GM12873 (cell line): Measurements from ENCODE around the gene TTC39C.

Experiments
- TF ChIP-seq, protein P1 (sequence below): IDR thresholded peaks from 2 replicates; pipeline ENCODE4 v1.5.1; 2012; ENCODE audit warnings: low read depth, mild to moderate bottlenecking, moderate library complexity, low read length, control low read depth; ENCODE audit not compliant: insufficient read depth; ENCODE audit errors: missing control alignments

TTC39C gene

DNA sequence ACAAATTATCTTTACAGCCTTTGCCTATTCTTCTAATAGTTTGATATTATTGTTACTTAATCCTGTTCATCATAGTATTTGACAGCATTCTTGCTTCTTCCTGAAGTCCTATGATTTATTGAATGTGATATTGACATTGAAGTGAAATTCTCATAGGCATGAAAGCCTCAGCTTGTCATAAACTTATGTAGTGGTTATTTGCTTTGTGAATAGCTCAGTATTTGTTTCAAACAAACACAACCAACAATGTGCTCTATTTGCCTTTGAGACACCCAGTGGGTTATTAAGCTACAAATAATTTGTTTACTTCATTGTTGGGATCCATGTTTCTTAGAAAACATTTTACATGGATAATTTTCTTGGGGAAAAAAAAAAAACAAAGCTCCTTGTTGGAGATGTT lies 57.2 kb downstream of the TTC39C start:
- TF ChIP-seq, protein P1, sequence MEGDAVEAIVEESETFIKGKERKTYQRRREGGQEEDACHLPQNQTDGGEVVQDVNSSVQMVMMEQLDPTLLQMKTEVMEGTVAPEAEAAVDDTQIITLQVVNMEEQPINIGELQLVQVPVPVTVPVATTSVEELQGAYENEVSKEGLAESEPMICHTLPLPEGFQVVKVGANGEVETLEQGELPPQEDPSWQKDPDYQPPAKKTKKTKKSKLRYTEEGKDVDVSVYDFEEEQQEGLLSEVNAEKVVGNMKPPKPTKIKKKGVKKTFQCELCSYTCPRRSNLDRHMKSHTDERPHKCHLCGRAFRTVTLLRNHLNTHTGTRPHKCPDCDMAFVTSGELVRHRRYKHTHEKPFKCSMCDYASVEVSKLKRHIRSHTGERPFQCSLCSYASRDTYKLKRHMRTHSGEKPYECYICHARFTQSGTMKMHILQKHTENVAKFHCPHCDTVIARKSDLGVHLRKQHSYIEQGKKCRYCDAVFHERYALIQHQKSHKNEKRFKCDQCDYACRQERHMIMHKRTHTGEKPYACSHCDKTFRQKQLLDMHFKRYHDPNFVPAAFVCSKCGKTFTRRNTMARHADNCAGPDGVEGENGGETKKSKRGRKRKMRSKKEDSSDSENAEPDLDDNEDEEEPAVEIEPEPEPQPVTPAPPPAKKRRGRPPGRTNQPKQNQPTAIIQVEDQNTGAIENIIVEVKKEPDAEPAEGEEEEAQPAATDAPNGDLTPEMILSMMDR: no peak

DNA sequence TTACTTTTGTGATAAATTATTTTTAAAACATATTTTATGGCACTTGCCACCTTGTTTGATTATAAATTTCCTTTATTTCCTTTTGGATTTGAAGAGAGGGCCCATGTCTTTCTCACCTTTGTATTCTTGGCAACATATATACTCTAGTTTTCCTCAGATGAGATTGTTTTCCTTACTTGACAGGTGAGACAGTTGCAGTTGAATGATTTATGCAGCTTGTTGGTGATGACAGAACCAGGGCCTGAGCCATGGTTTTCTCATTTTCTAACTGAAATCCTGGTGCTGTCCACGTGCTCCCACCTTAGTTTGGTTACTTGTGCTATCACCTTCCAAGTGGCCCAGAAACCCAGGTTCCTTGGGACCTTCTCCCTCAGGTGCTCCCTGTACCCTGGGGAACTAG lies 58.2 kb downstream of the TTC39C start:
- TF ChIP-seq, protein P1: no peak

DNA sequence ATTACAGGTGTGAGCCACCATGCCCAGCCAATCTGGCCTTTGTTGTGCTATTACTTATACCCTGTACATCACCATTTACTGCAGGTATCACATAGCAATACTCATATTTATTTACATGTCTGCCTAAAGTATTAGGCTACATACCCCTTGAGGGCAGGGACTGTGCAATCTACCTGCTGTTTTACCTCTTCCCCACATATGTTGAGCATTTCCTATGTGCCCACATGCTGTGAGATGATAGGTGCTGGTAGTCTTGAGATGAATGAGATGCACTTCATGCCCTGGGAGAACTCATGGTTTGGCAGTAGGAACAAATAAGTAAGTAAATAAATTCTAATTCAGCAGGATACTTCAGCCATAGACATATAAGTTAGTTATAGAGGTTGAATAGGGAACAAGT lies 59.2 kb downstream of the TTC39C start:
- TF ChIP-seq, protein P1: no peak

DNA sequence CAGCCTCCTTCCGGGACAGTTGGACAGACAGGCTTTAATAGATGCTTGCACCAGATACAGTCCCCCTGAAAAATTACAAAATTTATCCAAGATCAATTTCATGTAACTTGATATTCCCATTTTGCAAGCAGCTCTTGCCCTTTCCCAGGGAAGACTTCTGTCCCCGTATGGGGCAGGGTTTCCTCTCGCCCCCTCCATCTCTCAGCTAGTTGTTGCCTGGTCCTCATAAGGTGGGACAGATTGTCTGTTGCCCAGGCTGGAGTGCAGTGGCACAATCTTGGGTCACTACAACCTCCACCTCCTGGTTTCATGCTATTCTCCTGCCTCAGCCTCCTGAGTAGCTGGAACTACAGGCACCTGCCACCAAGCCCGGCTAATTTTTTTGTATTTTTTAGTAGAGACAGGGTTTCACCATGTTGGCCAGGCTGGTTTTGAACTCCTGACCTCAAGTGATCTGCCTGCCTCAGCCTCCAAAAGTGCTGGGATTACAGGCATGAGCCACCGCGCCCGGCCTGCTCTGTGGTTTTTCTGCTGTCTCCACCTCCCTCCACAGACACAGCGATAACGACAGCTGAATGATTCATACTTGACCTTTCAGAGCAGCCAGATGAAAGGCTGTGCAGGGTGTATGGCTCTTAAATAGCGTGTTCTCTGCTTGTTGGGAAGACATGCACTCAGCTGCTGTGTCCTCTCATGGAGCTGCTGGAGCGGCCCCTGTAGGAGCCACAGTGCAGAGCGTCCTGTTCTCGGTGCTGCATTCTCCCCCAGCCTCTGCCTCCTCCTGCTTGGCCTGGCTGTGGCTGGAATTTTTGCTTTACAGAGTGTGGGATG lies 61.4 kb downstream of the TTC39C start:
- TF ChIP-seq, protein P1: peak; percentile 44

DNA sequence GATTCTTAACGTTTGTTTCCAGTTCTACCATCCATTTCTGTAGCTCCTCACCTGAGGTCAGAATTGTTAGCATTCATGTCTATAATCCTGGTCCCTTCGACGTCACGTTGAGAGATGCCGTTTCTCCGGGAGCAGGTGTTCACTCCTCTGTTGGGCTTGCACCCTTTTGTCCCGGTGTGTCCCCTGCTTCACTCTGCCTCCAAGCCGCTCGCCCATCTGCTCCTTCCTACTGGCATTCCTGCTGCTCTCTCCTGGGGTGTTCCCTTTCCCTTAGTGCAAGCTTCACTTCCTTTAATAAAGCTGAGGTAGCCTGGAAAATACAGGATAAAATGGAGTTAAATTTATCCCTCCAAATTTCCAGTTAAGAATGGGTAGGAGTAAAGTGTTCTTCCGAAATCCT lies 62.4 kb downstream of the TTC39C start:
- TF ChIP-seq, protein P1: no peak

DNA sequence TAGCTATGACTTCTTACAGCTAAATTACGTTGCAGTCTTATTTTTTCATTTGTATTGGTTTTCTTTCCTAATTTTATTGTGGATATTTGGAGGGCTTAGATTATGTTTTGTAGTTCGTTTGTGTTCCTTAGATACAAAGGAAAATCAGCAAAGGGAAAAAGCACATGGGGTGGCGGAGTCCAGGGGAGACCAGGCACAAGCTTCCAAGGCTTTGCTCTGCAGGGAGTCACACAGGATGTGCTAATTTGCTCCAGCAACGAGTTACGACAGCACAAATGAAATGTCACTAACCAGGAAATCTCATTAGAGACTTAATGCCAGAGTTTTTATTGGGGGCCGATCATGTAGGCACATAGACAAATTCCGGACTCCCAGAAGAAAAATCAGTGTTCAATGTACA lies 63.8 kb downstream of the TTC39C start:
- TF ChIP-seq, protein P1: no peak

DNA sequence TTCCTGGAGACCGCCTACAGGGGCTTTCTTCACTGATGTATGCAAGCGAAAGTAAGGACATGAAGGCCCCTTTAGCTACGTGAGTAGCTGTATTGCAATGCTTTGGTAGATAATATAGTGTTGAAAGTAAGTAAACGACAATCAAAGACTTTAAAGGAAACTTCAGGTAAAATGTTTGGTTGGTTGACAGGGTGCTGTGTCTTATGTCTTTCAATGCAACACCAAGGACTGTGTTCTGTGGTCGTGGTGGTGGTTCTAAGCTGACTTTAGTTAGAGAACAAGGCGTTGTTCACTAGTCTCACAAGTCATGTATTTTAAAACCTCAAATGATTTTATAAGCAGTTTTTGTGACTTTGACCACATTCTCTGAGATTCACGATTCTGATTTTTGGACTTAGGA lies 66.3 kb downstream of the TTC39C start:
- TF ChIP-seq, protein P1: no peak

DNA sequence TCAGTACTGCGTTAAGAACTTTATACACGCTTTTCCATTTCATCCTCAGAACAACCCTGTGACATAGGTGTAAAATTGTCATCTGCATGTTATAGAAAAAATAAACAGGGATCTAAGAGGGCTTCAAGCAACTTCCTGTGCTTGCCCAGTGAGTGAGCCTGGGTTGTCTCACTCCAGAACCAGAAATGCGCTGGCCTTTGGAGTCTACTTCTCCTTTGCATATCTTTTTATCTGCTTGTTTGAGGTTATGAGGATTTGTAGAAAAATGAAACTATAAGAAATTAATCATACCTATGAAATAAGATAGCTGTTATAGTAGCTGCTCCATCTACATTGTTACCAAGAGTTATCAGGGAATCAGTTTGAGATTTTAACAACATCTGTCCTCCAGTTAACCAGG lies 69.0 kb downstream of the TTC39C start:
- TF ChIP-seq, protein P1: no peak
